Right ventricle myocardium inferior (tissue), 1 donor: Measurements from ENCODE around the gene CSF1R. TPM values are rescaled to one million over a fixed set of nuclear protein-coding genes. Genes with fewer than 3 reads are reported as not detected.

Source experiments
- ATAC-seq: fragments of 200-7000 bp; cut with Tn5 transposase; one replicate; pipeline ENCODE4 v1.9.1; 2020; ENCODE audit warnings: mild to moderate bottlenecking, moderate library complexity
- DNase-seq: peaks from one replicate; pipeline ENCODE4 v3.0.0; 2021; ENCODE audit errors: missing footprints
- intact Hi-C: fragments of 100-400 bp; cut with DNase I; formaldehyde crosslinking; loops from one replicate; pipeline ENCODE4 v1.11.0; 2022
- total RNA-seq: library from RNA; stranded (reverse); fragmentation: NEBNext Ultra II Directional; extraction: Animal tissue kit (Norgen Biotek cat#: 25700); gene quantifications from one replicate; pipeline ENCODE4 v1.2.1, GENCODE V29; 2021
- donor health status: DM: no; HTN: yes; CAD: no; lungs with severe emphysema.

The CSF1R gene
- total RNA-seq, 1 donor from 2014 or later = 21.9 TPM

DNA sequence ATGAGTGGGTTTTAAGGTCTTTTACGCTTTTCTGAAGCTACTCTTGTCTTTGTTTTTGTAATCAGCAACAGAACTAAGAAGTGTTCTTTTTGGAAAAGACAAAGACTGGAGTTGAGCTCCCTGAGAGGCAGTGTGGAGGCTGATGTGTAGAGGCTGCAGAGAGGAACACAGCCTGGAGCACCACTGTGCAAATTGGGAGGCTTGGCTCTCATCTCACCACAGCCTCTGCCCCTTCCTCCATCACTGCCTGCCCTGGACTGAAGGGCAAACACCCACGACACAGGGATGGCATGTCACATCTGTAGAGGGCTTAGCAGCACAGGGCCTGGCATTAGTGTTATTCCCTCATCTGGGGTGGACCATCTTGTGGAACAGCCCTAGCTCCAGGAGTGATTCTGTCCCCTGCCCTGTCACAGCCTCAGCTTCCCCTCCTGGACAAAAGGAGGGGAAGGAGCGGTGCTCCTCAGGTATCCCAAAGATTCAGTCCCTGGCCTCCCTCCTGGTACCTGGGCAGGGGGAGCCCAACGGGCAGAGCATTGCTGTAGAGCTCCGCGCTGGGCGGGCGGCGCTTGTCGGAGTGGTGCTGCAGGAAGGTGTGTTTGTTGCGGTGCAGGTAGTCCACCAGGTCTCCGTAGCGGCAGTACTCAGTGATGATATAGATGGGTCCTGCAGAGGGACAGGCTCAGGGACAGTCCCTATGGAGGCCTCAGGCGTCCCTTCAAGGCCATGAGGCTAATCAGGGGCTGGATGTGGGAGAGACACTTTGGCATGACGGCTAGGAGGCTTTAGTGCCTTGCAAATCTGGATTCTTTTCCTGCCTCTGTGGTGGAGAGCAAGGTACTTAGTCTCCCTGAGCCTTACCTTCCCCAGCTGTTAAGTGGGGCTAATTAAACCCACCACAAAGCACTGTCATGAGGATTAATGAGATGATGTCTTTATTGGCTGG lies 36.5 kb upstream of the CSF1R start:
- DNase-seq = no peak
- intact Hi-C loops = no loop called here
- ATAC-seq = no peak

DNA sequence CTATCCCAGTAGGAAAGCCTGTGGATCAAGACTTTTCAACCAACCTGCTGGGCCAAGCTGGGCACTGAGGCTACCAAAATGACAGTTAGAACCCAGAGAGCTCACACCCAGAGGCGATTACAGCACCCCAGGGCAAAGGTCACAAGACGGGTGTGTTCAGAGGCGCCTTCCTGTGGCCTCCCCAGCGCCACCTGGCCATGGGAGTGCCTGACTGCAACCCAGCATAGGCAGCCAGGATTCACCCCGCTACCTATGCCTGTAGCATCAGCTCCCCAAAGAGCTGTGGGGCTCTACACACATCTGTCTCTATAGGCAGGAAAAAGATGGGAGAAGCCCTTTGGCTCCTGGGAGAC lies 35.8 kb upstream of the CSF1R start:
- ATAC-seq (no peak), DNase-seq (no peak)
- intact Hi-C loops = no loop called here

DNA sequence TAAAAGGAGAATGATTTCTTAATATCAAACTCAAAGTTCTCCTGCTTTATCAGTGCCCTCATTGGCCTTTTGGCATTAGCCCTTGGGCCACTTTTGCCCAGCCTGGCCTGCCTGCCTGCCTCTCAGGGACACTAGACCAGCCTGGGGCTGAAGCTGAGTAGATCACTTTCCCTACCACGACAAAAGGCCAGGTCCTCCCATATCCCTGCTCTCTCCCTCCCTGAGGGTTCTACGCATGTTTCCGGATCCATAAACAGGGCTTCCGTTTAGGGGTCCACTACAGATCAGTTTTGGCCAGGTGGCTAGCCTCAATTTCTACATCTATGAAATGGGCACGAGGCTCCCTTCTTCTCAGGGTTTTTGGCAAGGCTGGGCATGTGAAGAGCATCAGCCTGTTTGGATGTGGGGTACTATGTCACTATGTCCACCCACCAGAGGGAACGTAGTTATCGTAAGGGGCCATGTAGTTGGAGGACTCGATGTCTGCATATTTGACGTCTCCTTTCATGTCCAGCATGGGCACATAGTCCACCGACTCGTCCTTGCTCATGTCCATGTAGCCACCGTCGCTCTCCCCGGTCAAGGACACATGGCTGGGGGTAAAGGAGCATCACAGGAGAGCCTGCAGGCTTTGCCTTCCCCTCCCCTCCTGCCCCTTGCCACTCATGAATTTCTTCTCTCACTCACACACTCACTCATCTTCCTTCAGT lies 35.2 kb upstream of the CSF1R start:
- intact Hi-C loops = no loop called here
- no peak for DNase-seq

DNA sequence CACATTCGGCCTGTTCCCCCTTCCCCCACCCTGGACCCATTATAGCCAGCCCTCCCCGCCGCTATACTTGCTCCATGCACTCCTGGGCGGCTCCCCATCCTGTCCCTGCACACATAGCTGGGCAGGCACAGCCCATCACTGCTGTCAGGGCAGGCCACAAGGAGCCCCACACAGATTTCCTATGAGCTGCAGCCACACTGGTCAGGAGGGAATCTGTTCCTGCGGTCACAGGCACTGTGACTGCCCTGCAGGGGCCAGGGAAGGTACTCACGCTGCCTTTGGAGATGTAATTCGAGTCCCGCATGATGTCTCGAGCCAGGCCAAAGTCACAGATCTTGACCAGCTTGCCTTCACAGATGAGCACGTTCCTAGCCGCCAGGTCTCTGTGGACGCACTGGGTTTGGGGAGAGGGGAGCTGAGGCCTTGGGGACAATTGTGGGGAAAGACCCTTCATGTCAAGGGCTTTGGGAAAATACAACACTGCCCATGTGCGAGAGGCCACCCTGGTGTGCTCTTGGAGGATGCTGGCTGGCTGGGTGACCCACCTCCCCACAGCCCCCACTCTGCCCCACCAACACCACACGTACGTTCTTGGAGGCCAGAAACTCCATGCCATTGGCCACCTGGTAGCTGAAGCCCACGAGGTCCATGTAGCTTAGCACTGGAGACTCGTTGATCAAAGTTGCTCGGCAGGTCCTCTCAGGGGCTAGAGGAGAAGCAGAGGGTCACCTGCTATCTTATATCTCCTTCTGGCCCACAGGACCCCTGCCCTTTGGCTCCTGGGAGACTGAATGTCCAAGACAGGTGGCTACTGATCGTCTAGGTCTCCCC lies 34.5 kb upstream of the CSF1R start:
- ATAC-seq (no peak), DNase-seq (no peak)
- intact Hi-C loops = no loop called here

More for the DNA sequence above, 35.2 kb upstream of the CSF1R start:
- ATAC-seq = no peak

DNA sequence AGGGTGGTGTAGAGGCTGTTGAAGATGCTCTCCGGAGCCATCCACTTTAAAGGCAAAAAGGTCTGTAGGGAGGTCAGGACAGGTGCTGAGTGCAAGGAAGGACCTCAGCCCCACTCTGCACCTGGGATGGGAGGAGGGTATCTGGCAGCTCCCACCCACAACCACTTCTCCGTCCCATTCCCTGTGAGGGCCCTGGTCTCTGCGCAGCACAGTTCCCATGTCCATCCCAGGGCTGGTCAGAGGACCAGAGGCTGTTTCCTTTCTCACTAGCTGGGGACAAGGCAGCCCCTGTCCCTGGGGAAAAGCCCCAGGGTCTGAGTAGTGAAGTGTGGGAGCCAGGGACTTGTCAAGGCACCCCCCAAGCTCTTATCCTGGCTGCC lies 33.7 kb upstream of the CSF1R start:
- DNase-seq (no peak), ATAC-seq (no peak)
- intact Hi-C loops = no loop called here

DNA sequence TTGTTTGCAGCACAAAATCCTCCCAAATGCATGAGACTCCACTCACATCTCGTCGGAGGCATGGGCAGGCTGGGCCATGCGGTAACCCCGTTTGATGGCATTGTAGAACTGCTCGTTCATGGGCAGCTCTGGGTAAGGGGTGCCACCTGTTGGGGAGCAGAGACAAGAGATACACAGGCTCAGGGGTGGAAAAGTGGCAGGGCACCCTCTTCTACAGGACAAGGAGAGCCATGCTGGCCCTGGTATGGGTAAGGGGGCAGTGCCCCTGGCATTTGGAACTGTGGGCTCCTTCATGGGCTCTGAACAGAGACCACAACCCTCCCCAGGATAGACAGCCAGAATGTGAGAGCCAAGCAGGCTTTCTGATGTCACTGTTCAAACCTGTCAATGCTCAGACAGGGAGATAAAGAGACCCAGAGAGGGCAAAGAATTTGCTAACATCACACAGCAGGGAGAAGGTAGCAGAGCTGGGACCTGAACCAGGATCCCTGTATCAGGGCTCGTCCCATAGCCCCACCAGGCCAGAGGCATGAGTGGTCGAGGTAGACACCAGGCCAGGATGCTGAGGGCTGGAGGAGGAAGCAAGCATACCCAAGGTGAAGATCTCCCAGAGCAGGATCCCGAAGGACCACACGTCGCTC lies 33.2 kb upstream of the CSF1R start:
- DNase-seq (no peak), ATAC-seq (no peak)
- intact Hi-C loops = no loop called here

DNA sequence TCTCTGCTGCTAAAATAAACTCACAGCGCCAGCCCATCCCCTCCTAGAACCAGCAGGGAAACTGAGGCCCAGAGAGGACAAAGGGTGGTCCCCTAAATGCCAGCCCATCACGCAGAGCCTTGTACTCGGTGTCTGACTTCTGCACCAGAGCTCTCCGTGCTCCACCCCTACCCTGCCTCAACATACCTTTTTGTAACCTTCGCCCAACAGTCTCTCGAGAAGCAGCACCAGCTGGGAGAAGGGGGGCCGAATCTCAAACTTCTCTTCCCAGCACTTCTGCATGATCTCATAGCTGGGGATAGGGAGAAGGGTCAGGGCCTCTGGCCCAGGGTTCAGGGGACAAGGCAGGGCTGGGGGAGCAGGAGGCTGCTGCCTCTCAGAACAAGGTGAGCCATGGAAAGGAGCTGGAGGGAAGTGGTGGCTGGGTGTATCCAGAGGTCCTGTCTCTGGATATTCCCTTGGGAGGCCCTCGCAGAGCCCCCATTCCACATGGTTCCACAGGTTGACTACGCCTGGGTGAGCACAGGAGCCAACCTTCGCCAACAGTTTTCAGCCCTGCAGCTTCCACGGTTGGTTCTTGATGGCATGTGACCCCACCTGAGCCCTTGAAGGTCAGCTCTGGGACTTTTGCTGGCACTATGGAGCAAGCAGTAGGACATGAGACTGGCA lies 32.3 kb upstream of the CSF1R start:
- intact Hi-C loops = no loop called here
- ATAC-seq = no peak
- no peak for DNase-seq

DNA sequence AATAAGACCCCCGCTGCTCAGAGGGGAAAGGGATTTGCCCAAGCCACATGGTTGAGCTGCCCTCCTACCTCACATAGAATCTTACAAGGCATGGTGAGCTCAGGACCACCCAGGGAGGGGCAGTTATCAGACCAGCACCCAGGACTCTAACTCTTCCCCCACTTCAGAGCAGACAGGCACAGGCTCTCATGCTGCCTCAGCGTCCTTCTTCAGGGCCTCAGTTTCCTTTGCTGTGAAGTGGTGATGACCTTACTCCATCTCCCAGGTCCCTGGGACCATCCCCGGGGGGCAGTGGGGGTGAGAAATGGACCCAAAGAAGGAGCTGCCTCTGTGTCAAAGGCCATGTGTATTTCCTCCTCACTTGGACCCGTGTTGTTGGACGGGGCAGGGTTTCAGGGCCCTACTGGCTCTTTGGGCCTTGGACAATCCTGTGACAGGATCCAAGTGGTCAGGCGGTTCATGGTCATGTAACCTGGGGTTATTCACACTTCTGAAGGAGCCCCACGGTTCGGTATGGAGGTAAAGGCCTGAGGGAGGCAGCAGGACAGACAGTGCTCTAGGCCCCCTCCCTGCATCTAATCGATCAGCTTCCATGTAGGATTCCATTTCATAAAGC lies 31.7 kb upstream of the CSF1R start:
- ATAC-seq = no peak

DNA sequence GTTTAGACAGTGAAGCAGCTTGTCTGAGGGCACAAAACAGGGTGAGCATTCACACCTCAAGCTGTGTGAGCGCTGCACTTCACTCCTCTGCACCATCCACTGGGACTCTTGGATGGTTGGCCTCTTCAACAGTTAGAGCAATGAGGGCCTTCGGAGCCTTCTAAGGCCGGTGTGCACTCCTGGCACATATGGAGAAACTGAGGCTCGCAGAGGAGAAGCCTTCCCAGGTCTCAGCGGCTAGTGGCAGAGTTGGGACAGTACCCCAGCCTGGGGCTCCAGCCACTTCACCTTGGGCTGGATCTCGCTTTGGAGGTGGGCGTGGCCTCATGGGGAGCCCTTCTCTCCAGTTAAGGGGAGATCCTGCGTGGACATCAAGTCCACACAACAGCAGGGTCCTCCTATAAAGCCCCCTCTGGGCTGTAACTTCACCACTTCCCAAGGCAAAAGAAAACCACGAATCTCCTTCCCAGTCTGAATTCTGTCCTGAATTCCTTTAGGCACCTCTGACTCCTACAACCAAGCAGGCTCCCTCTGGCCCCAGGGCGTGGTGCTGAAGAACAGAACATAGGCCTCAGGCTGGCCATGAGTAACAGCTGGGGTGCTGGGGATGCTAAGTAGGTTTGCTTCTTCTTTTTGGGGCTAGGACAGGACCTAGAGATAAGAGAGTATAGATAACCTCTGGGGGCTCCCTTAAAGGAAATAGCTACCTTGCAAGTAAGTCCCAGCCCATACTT lies 30.5 kb upstream of the CSF1R start:
- ATAC-seq (no peak), DNase-seq (no peak)
- intact Hi-C loops = no loop called here

More for the DNA sequence above, 31.7 kb upstream of the CSF1R start:
- intact Hi-C loops = no loop called here
- DNase-seq = no peak

DNA sequence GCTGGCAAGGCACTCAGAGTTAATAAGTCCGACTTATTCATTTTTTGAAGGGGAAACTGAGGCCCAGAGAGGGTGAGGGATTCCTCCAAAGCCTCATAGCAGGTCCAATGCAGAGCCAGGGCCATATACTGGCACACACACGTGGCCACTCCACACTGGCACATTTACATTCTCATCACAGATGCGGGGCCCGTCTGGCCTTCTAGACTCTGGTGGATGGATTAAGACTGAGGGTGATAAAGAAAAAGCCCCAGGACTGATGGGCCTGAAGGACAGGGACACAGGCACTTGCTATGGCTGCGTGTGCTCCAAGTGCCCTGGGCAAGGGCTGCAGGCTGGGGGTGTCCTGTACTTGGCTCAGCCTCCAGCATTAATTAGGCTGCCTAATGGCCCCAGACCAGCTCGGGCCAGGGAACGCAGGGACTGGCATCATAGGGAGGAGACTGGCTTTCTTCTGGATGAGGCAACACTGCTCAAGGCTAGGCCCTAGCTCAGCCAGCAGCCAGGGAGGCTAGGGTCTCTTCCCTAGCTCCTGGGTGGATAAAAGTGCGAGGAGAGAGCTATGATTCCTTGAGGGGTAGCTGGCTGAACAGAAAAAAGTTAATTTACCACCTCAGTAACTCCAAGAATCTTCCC lies 28.5 kb upstream of the CSF1R start:
- DNase-seq (no peak), ATAC-seq (no peak)
- intact Hi-C loops = no loop called here

DNA sequence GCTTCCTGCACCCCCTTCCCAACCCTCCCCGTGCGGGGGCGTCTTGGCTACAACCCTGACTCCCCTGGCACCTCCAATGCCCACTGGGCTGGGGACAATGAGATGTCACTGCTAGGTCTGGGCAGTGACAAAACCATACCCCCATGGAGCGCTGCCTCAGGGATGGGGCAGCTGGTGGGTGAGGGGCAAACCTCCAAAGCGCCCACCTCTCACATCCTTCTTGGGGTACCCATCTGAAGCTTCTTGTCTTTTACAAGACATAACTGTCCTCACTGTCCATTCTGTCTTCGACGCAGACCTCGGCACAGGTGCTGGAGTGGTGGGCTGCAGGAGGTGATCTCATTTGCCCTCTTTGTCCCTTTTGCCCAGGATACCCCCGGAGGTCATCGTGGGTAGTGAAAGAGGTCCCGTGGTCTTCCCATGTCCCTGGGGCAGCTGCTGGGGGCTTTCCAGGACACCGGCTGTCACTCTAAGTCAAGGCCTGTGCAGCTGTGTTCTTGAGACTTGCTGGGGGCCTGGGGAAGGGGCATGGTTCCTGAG lies 27.8 kb upstream of the CSF1R start:
- ATAC-seq (no peak), DNase-seq (no peak)
- intact Hi-C loops = no loop called here

DNA sequence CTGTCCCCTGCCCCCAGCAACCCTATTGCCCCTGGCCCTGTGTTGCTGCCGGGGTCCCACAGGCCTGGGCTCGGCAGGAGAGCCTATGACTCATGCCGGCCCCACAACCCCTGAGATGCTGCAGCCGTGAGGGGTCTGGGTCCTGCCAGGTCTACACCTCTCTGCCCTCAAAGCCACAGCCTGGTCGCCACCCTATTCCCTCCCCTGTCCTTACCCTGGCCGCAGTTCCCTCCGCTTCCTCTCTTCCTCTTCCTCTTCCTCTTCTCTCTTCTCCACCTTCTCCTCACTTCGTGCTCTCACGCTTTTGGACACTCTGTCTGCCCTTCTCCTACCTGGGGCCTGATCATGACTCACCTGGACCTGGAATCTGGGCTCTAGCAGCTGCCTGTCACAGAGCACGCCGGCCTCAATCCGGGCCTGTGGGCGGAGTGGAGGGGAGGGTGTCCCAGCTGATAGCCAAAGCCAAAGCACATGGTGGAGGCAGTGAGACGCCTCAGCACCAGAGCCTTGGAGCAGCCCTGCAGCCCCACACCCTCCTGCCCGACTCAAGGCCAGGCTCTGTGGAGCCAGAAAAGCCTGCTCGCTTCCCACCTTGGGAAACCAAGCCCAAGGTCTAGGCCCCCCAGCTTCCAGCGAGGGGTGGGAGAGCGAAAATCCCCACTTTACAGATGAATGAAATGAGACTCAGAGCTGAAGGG lies 26.8 kb upstream of the CSF1R start:
- ATAC-seq (peak; percentile 44), DNase-seq (no peak)
- intact Hi-C loops = no loop called here

DNA sequence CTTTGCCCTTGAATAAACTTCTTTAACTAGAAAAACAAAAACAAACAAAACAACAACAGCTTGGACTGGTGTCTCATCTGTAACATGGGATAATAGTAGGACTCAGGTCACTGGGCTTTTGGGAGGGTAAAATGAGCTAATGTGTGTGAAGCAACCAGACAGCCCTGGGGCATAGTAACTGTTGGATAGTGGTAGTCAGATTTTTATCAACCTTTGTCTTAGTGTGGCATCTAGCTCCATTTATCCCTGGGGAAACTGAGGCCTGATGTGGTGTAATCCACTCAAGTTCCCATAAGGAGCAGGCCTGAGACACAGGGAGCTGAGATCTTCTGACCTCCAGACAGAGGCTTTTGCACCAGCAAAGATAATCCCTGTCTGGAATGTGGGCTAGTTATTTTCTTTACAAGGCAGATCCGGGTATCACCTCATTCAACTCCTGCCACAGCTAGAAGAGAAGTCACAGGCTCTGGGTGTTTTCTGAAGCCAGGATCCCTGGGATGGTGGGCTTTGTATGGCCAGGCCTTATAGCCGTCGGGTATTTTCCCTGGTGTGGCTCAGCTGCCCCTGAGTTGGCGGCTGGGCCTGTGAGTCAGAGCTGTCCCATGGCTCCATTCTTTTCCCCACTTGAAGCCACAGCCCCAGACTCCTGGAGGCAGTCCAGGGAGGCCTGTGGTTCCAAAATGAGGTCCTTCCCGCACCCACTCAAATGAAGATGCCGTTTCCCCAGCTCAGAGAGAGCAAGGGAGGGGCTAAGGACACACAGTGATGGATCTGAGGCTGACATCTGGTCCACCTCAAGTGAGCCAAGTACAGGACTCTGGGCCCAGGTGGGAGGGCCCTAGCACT lies 26.1 kb upstream of the CSF1R start:
- intact Hi-C loops = no loop called here
- no peak for DNase-seq
- peak; percentile 54 for ATAC-seq

DNA sequence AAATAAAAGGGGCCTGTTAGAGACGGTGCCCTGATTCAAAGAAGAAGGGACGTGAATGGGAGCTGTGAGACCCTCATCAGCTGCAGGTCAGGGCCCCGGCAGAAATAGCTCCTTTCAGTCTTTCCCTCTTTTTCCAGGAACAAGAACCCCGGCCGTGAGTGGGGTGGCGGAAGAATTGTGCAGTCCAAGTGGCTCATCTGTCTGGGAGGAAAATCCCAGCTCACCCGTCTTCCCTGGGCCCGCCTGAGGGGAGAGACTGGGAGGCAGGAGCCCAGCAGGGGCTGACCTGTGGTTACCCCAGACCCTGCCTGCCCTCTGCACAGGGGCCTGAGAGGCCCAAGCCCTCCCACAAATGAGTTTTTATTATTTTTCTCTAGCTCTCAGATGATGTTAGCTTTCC lies 24.8 kb upstream of the CSF1R start:
- DNase-seq = no peak
- intact Hi-C loops = no loop called here
- ATAC-seq = no peak

DNA sequence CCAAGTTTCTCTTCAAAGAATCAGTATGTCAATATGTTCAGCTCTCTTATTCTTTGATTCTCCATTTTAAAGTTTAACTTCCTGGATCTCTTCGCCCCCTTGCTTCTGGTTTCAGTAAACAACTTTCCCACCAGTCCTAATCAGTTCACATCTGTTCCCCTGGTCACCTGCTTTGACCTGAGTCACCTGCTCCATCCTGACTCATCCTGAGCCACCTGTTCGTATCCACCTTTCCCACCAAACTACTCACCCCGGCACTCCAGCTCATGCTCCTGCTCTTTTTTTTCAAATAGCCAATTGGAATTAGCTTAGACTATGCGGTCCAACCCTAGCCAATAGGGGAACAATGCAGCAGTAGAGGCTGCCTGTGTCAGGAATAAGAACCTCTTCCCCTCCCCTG lies 23.6 kb upstream of the CSF1R start:
- DNase-seq = no peak
- intact Hi-C loops = no loop called here
- ATAC-seq = no peak
